Thyroid gland (tissue), 4 donors: ENCODE measurements around the gene TNRC18. TPM values are rescaled to one million over a fixed set of nuclear protein-coding genes. Genes with fewer than 3 reads are reported as not detected.

Experiments
- DNase-seq, 2 donors: peaks; one replicate each; pipeline ENCODE4 v3.0.0-alpha.2; 2019
- H3K27ac ChIP-seq, 3 donors: fragments of 200-600 bp; sonication (generic); 1 replicate in 2 of 3; 2 replicates in 1 of 3; pipeline ENCODE4 v1.5.1; 2016 to 2019; ENCODE audit warnings: mild to moderate bottlenecking in 1 of 3, moderate library complexity in 1 of 3
- H3K27me3 ChIP-seq: fragments of 200-600 bp; sonication (generic); one replicate; pipeline ENCODE4 v1.5.1; 2019
- H3K36me3 ChIP-seq, 2 donors: fragments of 200-600 bp; sonication (generic); one replicate each; pipeline ENCODE4 v1.5.1; 2016 to 2019
- H3K4me1 ChIP-seq, 2 donors: fragments of 200-600 bp; sonication (generic); one replicate each; pipeline ENCODE4 v1.5.1; 2017 to 2019
- H3K4me3 ChIP-seq, 3 donors: fragments of 200-600 bp; sonication (generic); replicated peaks in 1 of 3; 1 replicate in 2 of 3; 2 replicates in 1 of 3; pipeline ENCODE4 v1.5.1; 2016; ENCODE audit warnings: mild to moderate bottlenecking in 1 of 3
- H3K9me3 ChIP-seq: fragments of 200-600 bp; sonication (generic); one replicate; pipeline ENCODE4 v1.5.1; 2017
- POLR2A ChIP-seq, 2 donors: fragments of 450-650 bp; IDR thresholded peaks; one replicate each; pipeline ENCODE4 v1.6.1; 2017; ENCODE audit warnings: antibody characterized with exemption in 2 of 2, mild to moderate bottlenecking in 2 of 2, moderate library complexity in 1 of 2
- WGBS, 2 donors: methylation state at CpG; one replicate each; pipeline ENCODE4 v1.1.5; 2017; 5-methylcytosine and 5-hydroxymethylcytosine counted together
- intact Hi-C: fragments of 100-400 bp; cut with DNase I; formaldehyde crosslinking; loops from one replicate; pipeline ENCODE4 v1.15.1; 2023
- total RNA-seq, 4 donors: library from RNA; depleted of rRNA; stranded (reverse); fragments of >200 nt; gene quantifications; one replicate each; pipeline ENCODE4 v1.2.3, GENCODE V29; 2016
- TF ChIP-seq, protein P1 (sequence below), 6 experiments: fragments of 200-600 bp in 3 of 6; fragments of 450-650 bp in 3 of 6; sonication (generic) in 3 of 6; IDR thresholded peaks; one replicate each; pipeline ENCODE4 v1.5.1; 2016 to 2019; ENCODE audit warnings: antibody characterized with exemption in 6 of 6, mild to moderate bottlenecking in 2 of 6, inconsistent platforms in 1 of 6, moderate library complexity in 1 of 6

TNRC18 gene
- total RNA-seq, 4 donors from 2014 or later: 47.0 to 173 (median 94.8) TPM

DNA sequence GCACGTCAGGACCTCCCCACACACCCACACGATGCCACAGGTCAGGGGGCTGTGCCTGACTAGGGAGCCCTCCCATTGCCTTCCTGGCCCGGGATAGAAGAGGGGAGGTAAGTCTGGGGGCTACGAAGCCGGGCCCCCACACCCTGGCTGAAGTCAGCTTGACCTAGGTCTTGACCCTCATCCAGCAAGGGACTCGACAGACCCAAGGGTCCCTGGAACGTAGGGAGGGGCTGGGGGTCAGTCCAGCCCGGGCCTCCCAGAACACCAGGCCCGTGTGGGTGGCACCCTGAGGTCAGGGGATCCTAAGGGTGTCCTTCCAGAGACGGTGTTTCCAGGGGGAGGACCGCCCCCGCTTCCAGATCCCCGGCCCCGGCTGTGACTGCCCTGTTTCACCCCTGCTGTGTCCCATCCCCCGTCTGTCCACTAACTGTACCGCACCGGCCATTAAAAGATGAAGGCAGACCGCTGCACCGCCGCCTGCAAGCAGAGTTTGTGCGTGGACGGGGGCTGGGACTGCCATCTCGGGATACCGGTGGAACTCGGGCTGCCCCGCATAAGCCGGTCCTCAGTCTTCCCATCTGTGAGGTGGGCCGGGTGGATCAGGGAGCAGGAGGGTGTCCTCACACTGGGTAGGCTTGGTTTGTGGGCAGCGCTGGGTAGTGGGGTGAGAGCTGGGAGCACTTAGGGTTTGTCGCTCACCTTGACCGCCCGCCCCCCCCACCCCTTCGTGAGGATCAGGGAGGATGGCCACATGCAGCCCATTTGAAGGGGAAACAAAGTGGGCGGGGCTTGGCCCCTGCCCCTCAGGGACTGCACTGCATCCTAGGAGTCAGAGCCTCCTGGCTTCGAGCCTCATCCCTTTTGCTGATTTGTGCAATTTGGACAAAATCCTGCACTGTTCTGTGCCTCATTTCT, 119.8 kb downstream of the TNRC18 start:
- Histone ChIP-seq H3K27ac (no peak overlapping the region), H3K27me3 (no peaks in the 10 kb centered on the region), H3K4me3 (no peak overlapping the region), H3K4me1 (no peaks in the 10 kb centered on the region), H3K36me3 (peaks cover 12 to 16% of the 10 kb centered on the region in 2 donors), H3K9me3 (no peaks in the 10 kb centered on the region)
- 78 to 84% methylated on average over 21 to 23 of the region's 35 CpGs for WGBS, 2 donors
- DNase-seq: no peak
- no peak for TF ChIP-seq POLR2A (IDR thresholded peaks at IDR 0.05)
- TF ChIP-seq, protein P1, sequence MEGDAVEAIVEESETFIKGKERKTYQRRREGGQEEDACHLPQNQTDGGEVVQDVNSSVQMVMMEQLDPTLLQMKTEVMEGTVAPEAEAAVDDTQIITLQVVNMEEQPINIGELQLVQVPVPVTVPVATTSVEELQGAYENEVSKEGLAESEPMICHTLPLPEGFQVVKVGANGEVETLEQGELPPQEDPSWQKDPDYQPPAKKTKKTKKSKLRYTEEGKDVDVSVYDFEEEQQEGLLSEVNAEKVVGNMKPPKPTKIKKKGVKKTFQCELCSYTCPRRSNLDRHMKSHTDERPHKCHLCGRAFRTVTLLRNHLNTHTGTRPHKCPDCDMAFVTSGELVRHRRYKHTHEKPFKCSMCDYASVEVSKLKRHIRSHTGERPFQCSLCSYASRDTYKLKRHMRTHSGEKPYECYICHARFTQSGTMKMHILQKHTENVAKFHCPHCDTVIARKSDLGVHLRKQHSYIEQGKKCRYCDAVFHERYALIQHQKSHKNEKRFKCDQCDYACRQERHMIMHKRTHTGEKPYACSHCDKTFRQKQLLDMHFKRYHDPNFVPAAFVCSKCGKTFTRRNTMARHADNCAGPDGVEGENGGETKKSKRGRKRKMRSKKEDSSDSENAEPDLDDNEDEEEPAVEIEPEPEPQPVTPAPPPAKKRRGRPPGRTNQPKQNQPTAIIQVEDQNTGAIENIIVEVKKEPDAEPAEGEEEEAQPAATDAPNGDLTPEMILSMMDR (IDR thresholded peaks at IDR 0.05): no peak
- intact Hi-C loops: no loop called here

DNA sequence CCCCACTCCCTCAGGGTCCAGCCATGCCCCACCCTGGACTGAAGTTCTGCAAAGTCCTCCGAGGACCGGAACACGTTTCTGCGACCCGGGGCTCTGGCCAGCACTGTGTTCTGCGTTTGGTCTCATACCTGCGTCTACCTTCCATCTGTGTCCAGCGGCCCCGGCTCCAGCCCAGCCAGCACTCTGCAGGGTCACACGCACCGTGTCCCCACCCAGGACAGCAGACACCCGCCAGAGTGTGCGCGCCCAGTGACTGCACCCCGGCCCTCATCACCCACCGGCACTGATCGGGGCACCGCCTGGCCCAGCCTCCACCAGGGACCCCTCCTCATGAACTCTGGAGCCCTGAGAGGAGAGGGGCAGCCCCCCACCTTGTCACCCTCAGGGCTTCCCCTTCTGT, 120.6 kb downstream of the TNRC18 start:
- H3K27ac ChIP-seq: no peak overlapping the region
- H3K36me3 ChIP-seq: peaks cover 7 to 9% of the 10 kb centered on the region in 2 donors
- no peaks in the 10 kb centered on the region for H3K9me3 ChIP-seq
- no peaks in the 10 kb centered on the region for H3K27me3 ChIP-seq
- no peak overlapping the region for H3K4me3 ChIP-seq
- 75 to 83% methylated on average over 4 to 17 of the region's 18 CpGs for WGBS, 2 donors
- intact Hi-C loops: no loop called here
- no peak for DNase-seq
- TF ChIP-seq POLR2A (IDR thresholded peaks at IDR 0.05): no peak
- TF ChIP-seq, protein P1 (IDR thresholded peaks at IDR 0.05): no peak
- no peaks in the 10 kb centered on the region for H3K4me1 ChIP-seq

- TF ChIP-seq, protein P1 (IDR thresholded peaks at IDR 0.05): no peak
- TF ChIP-seq POLR2A (IDR thresholded peaks at IDR 0.05): no peak
These were observed 121.1 kb downstream of the TNRC18 start for GRCh38 chr7:5302577-5302976.

DNA sequence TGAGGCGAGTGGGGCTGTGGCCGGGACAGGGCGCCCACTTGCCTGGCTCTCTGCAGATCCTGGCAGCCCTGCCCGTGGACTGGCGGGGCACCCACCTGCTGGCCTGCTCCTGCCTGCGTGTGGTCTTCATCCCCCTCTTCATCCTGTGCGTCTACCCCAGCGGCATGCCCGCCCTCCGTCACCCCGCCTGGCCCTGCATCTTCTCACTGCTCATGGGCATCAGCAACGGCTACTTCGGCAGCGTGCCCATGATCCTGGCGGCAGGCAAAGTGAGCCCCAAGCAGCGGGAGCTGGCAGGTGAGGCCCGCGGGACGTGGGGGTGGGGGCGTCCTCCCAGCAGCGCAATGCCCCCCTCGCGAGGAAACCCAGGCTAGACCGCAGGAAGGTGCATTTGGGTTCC, 123.3 kb downstream of the TNRC18 start:
- no peak for TF ChIP-seq POLR2A (IDR thresholded peaks at IDR 0.05)
- TF ChIP-seq, protein P1 (IDR thresholded peaks at IDR 0.05): no peak
- intact Hi-C loops: no loop called here
- 92 to 94% methylated on average over 19 to 23 of the region's 24 CpGs for WGBS, 2 donors

More at GRCh38 chr7:5302577-5302976, 121.1 kb downstream of the TNRC18 start:
- Histone ChIP-seq H3K4me1 (no peaks in the 10 kb centered on the region), H3K9me3 (no peaks in the 10 kb centered on the region), H3K27me3 (no peaks in the 10 kb centered on the region), H3K4me3 (no peak overlapping the region), H3K27ac (no peak overlapping the region), H3K36me3 (peaks cover 2 to 5% of the 10 kb centered on the region in 2 donors)
- no peak for DNase-seq
- intact Hi-C loops: no loop called here
- WGBS, 2 donors: 82 to 84% methylated on average over 16 to 18 of the region's 25 CpGs

GRCh38 chr7:5296611-5297226, 126.9 kb downstream of the TNRC18 start:
- no peaks in the 10 kb centered on the region for H3K4me1 ChIP-seq
- no peaks in the 10 kb centered on the region for H3K27me3 ChIP-seq
- intact Hi-C loops: no loop called here
- H3K9me3 ChIP-seq: no peaks in the 10 kb centered on the region
- TF ChIP-seq, protein P1 (IDR thresholded peaks at IDR 0.05): no peak
- no peak for TF ChIP-seq POLR2A (IDR thresholded peaks at IDR 0.05)
- no peak overlapping the region for H3K27ac ChIP-seq
- no peak for DNase-seq
- 67 to 69% methylated on average over 30 to 34 of the region's 48 CpGs for WGBS, 2 donors
- H3K36me3 ChIP-seq: no peaks in the 10 kb centered on the region
- no peak overlapping the region for H3K4me3 ChIP-seq

More for the DNA sequence above, 123.3 kb downstream of the TNRC18 start:
- no peaks in the 10 kb centered on the region for H3K27me3 ChIP-seq
- H3K27ac ChIP-seq: no peak overlapping the region
- no peaks in the 10 kb centered on the region for H3K4me1 ChIP-seq
- no peaks in the 10 kb centered on the region for H3K36me3 ChIP-seq
- no peaks in the 10 kb centered on the region for H3K9me3 ChIP-seq
- H3K4me3 ChIP-seq: no peak overlapping the region
- no peak for DNase-seq
